Measurements from ENCODE around the gene AFAP1L2. TPM values are rescaled to one million over a fixed set of nuclear protein-coding genes. Genes with fewer than 3 reads are reported as not detected.

Gene AFAP1L2
- total RNA-seq, 2 donors from 2014 or later: 10.5 to 17.9 TPM

- TF ChIP-seq POLR2A (IDR thresholded peaks at IDR 0.05): no peak
- no peak for TF ChIP-seq CTCF (IDR thresholded peaks at IDR 0.05)
- intact Hi-C loops (cut with DNase I): no loop called here
Measured at GRCh38 chr10:114273910-114274309, 130.4 kb downstream of the AFAP1L2 start.

DNA sequence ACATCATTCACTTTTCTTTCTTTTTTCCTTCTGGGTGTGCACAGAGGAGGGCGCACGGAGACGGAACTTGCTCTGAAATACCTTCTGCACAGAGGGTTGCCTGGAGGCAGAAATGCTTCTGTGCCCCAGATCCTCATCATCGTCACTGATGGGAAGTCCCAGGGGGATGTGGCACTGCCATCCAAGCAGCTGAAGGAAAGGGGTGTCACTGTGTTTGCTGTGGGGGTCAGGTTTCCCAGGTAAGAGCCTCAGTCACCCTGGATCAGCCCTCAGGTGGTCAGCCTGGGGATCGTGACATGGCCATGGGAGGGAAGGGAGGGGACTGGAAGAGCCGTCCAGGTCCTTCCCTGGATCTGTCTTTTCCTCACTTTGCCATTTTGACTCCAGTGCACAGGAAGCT lies 131.6 kb downstream of the AFAP1L2 start:
- no peak for TF ChIP-seq POLR2A (IDR thresholded peaks at IDR 0.05)
- intact Hi-C loops (cut with DNase I): no loop called here
- Histone ChIP-seq H3K9me3 (no peaks in the 10 kb centered on the region), H3K4me3 (no peak overlapping the region), H3K27me3 (no peaks in the 10 kb centered on the region), H3K4me1 (peaks cover 6% of the 10 kb centered on the region), H3K36me3 (replicated peaks in 1 of 2; ENCODE audit: insufficient read depth in 1 of 2, low read depth in 2 of 2) (no peaks in the 10 kb centered on the region), H3K27ac (no peak overlapping the region)
- DNase-seq (peak in 1 of 4 donors; percentile 0), ATAC-seq (no peak)
- WGBS, 2 donors: 92 to 97% methylated on average over 6 of the region's 6 CpGs

More at GRCh38 chr10:114273910-114274309, 130.4 kb downstream of the AFAP1L2 start:
- no peak for ATAC-seq
- DNase-seq: peak in 1 of 4 donors; percentile 1
- 69 to 88% methylated on average over 3 of the region's 3 CpGs for WGBS, 2 donors
- Histone ChIP-seq H3K4me3 (no peak overlapping the region), H3K27me3 (no peaks in the 10 kb centered on the region), H3K36me3 (replicated peaks in 1 of 2; ENCODE audit: insufficient read depth in 1 of 2, low read depth in 2 of 2) (no peaks in the 10 kb centered on the region), H3K4me1 (peaks cover 6% of the 10 kb centered on the region), H3K9me3 (no peaks in the 10 kb centered on the region), H3K27ac (no peak overlapping the region)

DNA sequence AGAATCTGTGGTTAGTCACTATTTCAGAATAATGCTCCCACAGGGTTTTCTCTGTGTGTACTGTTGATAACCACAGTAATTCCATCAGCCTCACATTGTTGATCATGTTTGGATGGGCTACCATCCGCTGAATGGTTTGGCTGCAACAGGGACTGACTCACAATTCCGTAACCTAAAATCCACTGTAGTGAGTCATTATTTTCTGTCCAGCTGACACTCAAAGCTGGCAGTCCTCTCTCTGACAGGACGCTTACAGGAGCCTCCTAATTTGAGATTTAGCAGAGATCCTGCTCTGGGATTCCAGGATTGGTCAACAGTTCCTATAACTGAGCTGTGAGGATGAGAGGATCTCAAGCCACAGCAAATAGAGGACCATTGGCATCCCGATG lies 132.5 kb downstream of the AFAP1L2 start:
- intact Hi-C loops (cut with DNase I): no loop called here
- 65 to 69% methylated on average over 4 of the region's 4 CpGs for WGBS, 2 donors
- peak; percentile 66 for ATAC-seq

DNA sequence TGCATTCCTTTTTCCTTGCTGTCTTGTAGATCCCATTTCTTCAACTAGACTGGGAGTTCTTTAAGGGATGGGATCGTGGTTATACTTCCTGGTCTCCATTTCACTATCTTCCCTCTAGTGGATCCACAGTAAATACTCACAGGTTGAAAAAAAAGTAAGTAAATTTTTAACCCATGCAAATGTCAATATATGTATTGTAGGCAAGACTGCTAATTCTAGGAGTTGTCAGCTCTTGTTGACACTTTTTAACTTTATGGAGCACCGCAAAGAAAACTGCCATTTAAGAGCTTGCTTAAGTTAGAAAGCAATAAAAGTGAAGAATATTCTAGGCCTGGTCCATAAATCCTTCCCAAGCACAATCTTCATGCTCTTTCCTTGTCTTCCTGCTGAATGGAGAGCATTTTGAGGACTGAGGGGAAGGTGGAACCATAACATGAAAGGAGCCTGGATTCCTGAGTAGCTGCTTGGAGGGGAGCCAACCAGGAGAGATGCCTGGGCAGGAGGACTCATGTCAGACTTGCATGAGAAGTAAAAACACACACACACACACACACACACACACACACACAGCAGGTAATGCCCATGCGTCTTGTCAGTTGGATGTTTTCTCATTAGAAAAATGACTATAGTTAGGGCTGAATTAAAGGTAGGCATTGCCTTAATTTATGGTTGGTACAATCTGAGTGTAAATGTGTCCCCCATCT lies 133.1 kb downstream of the AFAP1L2 start:
- ATAC-seq (no peak), DNase-seq (peak in 2 of 4 donors; percentile 26 to 56)
- no peaks in the 10 kb centered on the region for H3K27me3 ChIP-seq
- TF ChIP-seq POLR2A (IDR thresholded peaks at IDR 0.05): no peak
- TF ChIP-seq CTCF (IDR thresholded peaks at IDR 0.05): no peak
- 62 to 64% methylated on average over 3 of the region's 3 CpGs for WGBS, 2 donors
- no peak overlapping the region for H3K4me3 ChIP-seq
- no peaks in the 10 kb centered on the region for H3K9me3 ChIP-seq
- no peaks in the 10 kb centered on the region for H3K36me3 ChIP-seq (replicated peaks in 1 of 2; ENCODE audit: insufficient read depth in 1 of 2, low read depth in 2 of 2)
- no peak overlapping the region for H3K27ac ChIP-seq
- peaks cover 16% of the 10 kb centered on the region for H3K4me1 ChIP-seq
- intact Hi-C loops (cut with DNase I): no loop called here

More for the DNA sequence above, 132.5 kb downstream of the AFAP1L2 start:
- TF ChIP-seq POLR2A (IDR thresholded peaks at IDR 0.05) (no peak), CTCF (IDR thresholded peaks at IDR 0.05) (no peak)
- no peaks in the 10 kb centered on the region for H3K36me3 ChIP-seq (replicated peaks in 1 of 2; ENCODE audit: insufficient read depth in 1 of 2, low read depth in 2 of 2)
- H3K27me3 ChIP-seq: no peaks in the 10 kb centered on the region
- peak in 2 of 4 donors; percentile 7 to 50 for DNase-seq
- H3K27ac ChIP-seq: no peak overlapping the region
- peaks cover 11% of the 10 kb centered on the region for H3K4me1 ChIP-seq
- H3K4me3 ChIP-seq: no peak overlapping the region
- H3K9me3 ChIP-seq: no peaks in the 10 kb centered on the region

GRCh38 chr10:114266521-114266920 lies 137.8 kb downstream of the AFAP1L2 start:
- intact Hi-C loops (cut with DNase I): no loop called here
- TF ChIP-seq CTCF (IDR thresholded peaks at IDR 0.05) (no peak), POLR2A (IDR thresholded peaks at IDR 0.05) (no peak)
- no peak overlapping the region for H3K4me3 ChIP-seq
- peak overlapping the region in 3 of 4 donors; percentile 31 to 64 (median 62) for H3K27ac ChIP-seq
- no peaks in the 10 kb centered on the region for H3K9me3 ChIP-seq
- 4 to 17% methylated on average over 5 of the region's 5 CpGs for WGBS, 2 donors
- peaks cover 34% of the 10 kb centered on the region for H3K4me1 ChIP-seq
- no peaks in the 10 kb centered on the region for H3K27me3 ChIP-seq
- peak; percentile 99 for ATAC-seq
- DNase-seq: peak; percentile 76 to 91 (median 88)
- H3K36me3 ChIP-seq (replicated peaks in 1 of 2; ENCODE audit: insufficient read depth in 1 of 2, low read depth in 2 of 2): no peaks in the 10 kb centered on the region

Data from body of pancreas (tissue), 4 donors.